NCI-H2029 (cell line): ENCODE results near the gene THBD.

ENCODE experiments used
- DNase-seq: peaks from one replicate; lab custom pipeline; 2025; lab: John Stamatoyannopoulos, UW

THBD gene

DNA sequence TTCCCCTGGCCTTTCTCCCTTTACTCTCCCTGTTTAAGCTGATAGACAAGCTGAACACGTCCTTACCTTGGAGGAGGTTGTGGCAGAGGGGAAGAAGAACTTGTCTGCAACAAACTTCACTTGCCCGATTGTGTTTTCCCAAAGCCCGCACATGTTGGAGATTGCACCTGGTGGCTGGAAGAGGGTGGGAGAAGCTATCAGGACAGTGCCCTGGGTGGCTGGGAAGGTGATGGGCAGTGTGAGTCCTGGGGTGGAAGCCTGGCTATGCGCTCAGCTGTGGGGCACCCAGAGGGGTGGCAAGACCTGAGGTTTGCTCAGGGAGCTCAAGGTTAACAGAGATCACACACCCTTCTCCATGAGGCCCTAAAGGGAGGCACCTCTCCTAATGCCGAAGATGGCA lies 39.4 kb downstream of the THBD start:
- DNase-seq, result no peak

GRCh38 chr20:23009636-23010035 lies 39.8 kb downstream of the THBD start:
- DNase-seq, result no peak

GRCh38 chr20:23008667-23009066 lies 40.8 kb downstream of the THBD start:
- DNase-seq, result no peak

DNA sequence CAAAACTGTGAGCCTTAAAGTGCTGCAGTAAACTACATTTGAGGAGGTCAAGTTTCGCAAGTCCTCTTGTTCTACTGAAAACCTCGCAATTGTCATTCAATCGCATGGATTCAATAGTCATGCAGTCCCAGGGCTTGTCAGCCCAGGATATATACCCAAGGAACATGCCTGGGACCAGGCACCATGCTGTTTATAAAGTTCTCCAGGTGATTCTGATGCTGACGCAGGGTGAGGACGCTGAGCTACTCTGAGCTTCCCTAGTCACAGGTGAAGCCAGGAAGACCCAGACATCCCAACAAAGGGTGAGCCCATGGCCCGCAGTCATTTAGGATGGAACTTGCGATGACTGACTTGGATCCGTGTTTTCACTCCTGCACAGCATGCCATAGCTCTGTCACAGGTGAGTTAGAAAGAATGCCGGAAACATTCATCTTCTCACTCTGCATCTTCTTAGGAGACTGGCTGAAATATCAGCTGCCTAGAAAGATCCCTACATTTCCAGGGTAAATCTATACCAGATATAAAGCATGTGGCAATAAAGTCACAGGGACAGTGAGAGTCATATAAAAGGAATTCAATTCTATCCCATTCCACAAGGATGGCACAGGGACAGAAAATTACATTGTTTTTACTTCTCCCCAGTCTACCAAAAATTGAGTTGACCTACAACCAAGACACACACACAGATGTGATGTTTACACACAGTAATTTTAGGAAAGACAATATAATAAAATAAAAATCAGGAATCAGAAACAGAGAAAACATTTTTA lies 41.4 kb downstream of the THBD start:
- no peak for DNase-seq

DNA sequence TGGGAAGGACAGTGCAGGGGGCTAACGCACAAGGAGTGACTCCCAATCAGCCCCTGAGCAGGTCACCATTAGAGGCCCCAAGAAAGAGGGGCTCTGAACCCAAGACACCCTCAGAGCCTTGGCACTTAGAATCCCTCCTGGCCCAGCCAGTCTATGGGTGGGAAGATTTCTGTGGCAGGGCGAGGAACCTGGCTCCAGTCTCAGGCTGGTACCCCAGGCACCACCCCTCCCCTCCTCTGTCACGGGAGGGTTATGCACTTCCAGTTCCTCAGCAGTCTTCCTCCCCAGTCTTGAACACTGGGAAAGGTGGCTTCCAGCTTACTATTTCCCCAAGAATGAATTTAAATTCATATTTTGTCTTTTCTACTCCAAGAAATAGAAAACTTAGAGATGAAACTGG lies 42.0 kb downstream of the THBD start:
- no peak for DNase-seq

DNA sequence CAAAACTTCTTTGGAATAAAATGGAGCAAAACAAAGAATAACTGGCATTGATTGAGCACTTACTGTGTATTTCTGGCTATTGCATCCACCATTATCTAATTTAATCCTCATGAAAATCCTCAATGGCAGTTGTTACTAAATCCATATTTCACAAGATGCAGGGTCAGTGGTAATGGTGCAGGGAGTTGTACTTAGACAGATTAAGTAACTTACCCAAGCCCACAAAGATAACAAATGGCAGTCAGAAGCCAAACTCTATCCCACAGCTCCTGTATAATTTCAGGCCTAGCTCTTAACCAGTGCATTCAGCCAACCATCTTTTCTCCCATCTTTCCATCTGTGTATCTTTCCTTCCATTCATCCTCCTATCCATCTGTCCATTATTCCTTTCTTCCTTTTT lies 43.7 kb downstream of the THBD start:
- DNase-seq, result no peak

- DNase-seq, result no peak
Measured at GRCh38 chr20:23003881-23004460, 45.5 kb downstream of the THBD start.

- DNase-seq, result no peak
Measured at GRCh38 chr20:23003077-23003635, 46.3 kb downstream of the THBD start.

DNA sequence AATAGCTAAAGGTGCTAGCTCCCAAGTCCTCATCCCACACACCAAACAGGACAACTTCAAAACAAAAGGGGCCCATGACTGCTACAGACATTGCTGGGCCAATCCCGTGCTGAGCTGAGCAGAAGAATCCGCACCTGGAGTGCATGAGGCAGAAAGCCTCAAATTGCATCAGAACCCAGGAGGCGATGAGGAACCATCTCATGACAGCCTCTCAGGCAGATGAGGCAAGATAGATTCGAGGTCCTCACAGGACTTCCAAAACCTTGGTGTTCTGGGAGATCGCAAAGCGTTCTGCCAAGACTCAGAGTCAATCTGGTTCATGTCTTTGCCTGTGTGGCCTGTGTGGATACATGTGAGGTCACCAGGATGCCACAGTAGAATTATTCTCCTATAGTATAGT lies 47.2 kb downstream of the THBD start:
- DNase-seq, result no peak

- no peak for DNase-seq
Measured at GRCh38 chr20:23000232-23000947, 49.1 kb downstream of the THBD start.

DNA sequence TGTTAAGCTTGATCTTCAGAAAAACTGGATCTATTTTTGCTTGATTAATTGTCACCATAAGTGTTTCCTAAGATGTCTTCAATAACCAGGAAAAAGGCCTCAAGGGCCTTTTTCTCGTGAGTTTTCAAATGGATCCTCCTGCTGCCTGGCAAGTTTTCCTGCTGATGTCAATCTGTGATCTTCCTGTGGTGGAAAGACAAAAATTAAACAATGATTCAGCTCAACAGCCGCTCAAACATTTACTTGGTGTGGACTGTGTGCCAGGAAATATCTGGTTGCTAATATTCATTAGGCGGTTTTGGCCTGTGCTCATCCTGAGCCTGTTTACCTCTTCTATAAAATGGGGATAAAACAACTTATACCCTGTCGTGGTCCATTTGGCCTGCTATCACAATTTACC lies 49.7 kb downstream of the THBD start:
- DNase-seq, result no peak

GRCh38 chr20:22998476-22998875 lies 51.0 kb downstream of the THBD start:
- DNase-seq, result no peak

DNA sequence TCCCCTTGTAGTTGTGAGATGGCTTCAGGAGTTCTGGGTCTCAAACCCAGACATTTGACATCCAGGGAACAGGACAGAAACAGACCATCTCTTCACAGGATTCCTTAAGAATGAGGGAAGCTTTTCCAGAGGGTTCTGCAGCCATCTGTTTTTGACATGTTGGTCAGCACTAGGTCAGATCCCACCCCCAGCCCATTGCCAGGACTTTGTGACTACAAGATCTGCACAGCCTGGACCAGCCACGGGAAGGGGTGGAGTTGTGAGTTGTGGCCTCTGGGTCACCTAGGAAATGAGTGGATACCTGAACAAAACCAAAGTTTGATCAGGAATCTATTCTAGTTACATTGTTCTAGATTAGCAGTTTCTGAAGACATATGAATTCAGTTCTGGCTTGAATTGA lies 53.5 kb downstream of the THBD start:
- no peak for DNase-seq
